PC-9 (cell line): Measurements from ENCODE around the gene IRF1. TPM values are rescaled to one million over a fixed set of nuclear protein-coding genes. Genes with fewer than 3 reads are reported as not detected.

Experiments
- BruUV-seq: library from RNA; stranded (reverse); fragments of 400-500 nt; replicated peaks from 2 replicates; lab custom pipeline; 2021; lab: Mats Ljungman, UMichigan
- CTCF ChIA-PET: fragments of 300-600 bp; sonication (Branson Sonifier 250); formaldehyde crosslinking; loops from one replicate; lab custom pipeline; 2022; ENCODE audit warnings: antibody characterized with exemption; lab: Charles Lee
- POLR2A ChIA-PET: fragments of 300-600 bp; sonication (Branson Sonifier 250); formaldehyde crosslinking; loops from one replicate; lab custom pipeline; 2022; ENCODE audit warnings: antibody characterized with exemption; ENCODE audit not compliant: unreplicated experiment; lab: Charles Lee
- DNase-seq, 2 experiments: peaks; one replicate each; pipeline versions ENCODE4 v3.0.0 to v3.0.0-alpha.2; 2015 to 2022; ENCODE audit warnings: mixed read lengths in 1 of 2
- H2AFZ ChIP-seq: fragments of 200-600 bp; sonication (generic); 2 replicates; pipeline ENCODE4 v1.8.1; 2017; ENCODE audit warnings: antibody characterized with exemption
- H3F3A ChIP-seq: fragments of 200-600 bp; sonication (generic); 2 replicates; pipeline ENCODE4 v1.8.1; 2017; ENCODE audit warnings: antibody characterized with exemption, mild to moderate bottlenecking, low read depth; ENCODE audit not compliant: insufficient read depth
- H3K27ac ChIP-seq: fragments of 200-600 bp; sonication (generic); 2 replicates; pipeline ENCODE4 v1.6.1; 2016; ENCODE audit warnings: mixed run types
- H3K27me3 ChIP-seq: fragments of 200-600 bp; sonication (generic); 2 replicates; pipeline ENCODE4 v1.6.1; 2016; ENCODE audit warnings: low read depth, mixed run types; ENCODE audit not compliant: insufficient read depth
- H3K36me3 ChIP-seq: fragments of 200-600 bp; sonication (generic); 2 replicates; pipeline ENCODE4 v1.6.1; 2016; ENCODE audit warnings: low read depth, mixed run types
- H3K4me1 ChIP-seq: fragments of 200-600 bp; sonication (generic); replicated peaks from 2 replicates; pipeline ENCODE4 v1.6.1; 2016; ENCODE audit warnings: mixed run types; ENCODE audit not compliant: insufficient read depth
- H3K4me2 ChIP-seq: fragments of 200-600 bp; sonication (generic); 2 replicates; pipeline ENCODE4 v1.6.1; 2017; ENCODE audit warnings: mixed run types
- H3K4me3 ChIP-seq: fragments of 200-600 bp; sonication (generic); 2 replicates; pipeline ENCODE4 v1.6.1; 2016; ENCODE audit warnings: mixed run types
- H3K79me2 ChIP-seq: fragments of 200-600 bp; sonication (generic); 2 replicates; pipeline ENCODE4 v1.6.1; 2017; ENCODE audit warnings: low read depth, mixed run types
- H3K9me2 ChIP-seq: fragments of 200-600 bp; sonication (generic); 2 replicates; pipeline ENCODE4 v1.8.1; 2017; ENCODE audit warnings: mild to moderate bottlenecking; ENCODE audit not compliant: insufficient read depth
- H3K9me3 ChIP-seq: fragments of 200-600 bp; sonication (generic); 2 replicates; pipeline ENCODE4 v1.8.1; 2016; ENCODE audit warnings: low read depth; ENCODE audit not compliant: insufficient read depth
- H4K20me1 ChIP-seq: fragments of 200-600 bp; sonication (generic); 2 replicates; pipeline ENCODE4 v1.8.1; 2017; ENCODE audit not compliant: insufficient read depth
- CTCF ChIP-seq: fragments of 200-600 bp; sonication (generic); conservative IDR thresholded peaks from 2 replicates; pipeline ENCODE4 v1.6.1; 2017; ENCODE audit warnings: mixed run types, antibody characterized with exemption, mild to moderate bottlenecking, moderate library complexity
- EZH2 ChIP-seq: fragments of 200-600 bp; sonication (generic); IDR thresholded peaks from 2 replicates; pipeline ENCODE4 v1.8.0; 2017; ENCODE audit warnings: antibody characterized with exemption, low read depth
- intact Hi-C: fragments of 100-400 bp; cut with micrococcal nuclease; formaldehyde crosslinking; loops from one replicate; pipeline ENCODE4 v1.10.0; 2022; ENCODE audit not compliant: unreplicated experiment
- total RNA-seq: library from RNA; stranded (reverse); gene quantifications from 2 replicates; pipeline ENCODE4 v1.2.3, GENCODE V29; 2021

IRF1 gene
- total RNA-seq, 1 experiment from 2014 or later: 27.1 TPM

- no TSS peak for BruUV-seq
- Histone ChIP-seq H3K36me3 (no peaks in the 10 kb centered on the region), H3K9me3 (no peaks in the 10 kb centered on the region), H3K27me3 (no peaks in the 10 kb centered on the region), H3K4me2 (no peak overlapping the region), H3F3A (no peaks in the 10 kb centered on the region), H3K9me2 (no peaks in the 10 kb centered on the region), H3K27ac (no peak overlapping the region), H2AFZ (no peak overlapping the region), H3K4me3 (no peak overlapping the region), H3K4me1 (0 out of 2 replicates have a peak, but pooled peaks cover 13% of the 10 kb centered on the region), H3K79me2 (no peaks in the 10 kb centered on the region), H4K20me1 (no peaks in the 10 kb centered on the region)
- no peak for DNase-seq
- TF ChIP-seq EZH2 (no peak), CTCF (peak; percentile 18; the same call in 1 of the 2 replicates)
- POLR2A ChIA-PET: interaction anchor here (0.6 kb wide), 1 partner anchor 8 kb away, joined by 3 read pairs; no protein-coding TSS in a partner anchor
- CTCF ChIA-PET: interaction anchor here (0.6 kb wide), 1 partner anchor 360 kb away, joined by 3 read pairs; no protein-coding TSS in a partner anchor
- intact Hi-C loops: no loop called here
Observed at GRCh38 chr5:132470010-132470392, 20.6 kb downstream of the IRF1 start.

GRCh38 chr5:132469380-132470009 is 21.1 kb downstream of the IRF1 start:
- POLR2A ChIA-PET: interaction anchor here (0.6 kb wide), 1 partner anchor 8 kb away, joined by 3 read pairs; no protein-coding TSS in a partner anchor
- Histone ChIP-seq H3K4me3 (no peak overlapping the region), H3K4me1 (peaks cover 18% of the 10 kb centered on the region; the same call in 1 of the 2 replicates), H2AFZ (no peak overlapping the region), H3K4me2 (no peak overlapping the region), H3F3A (no peaks in the 10 kb centered on the region), H3K9me3 (no peaks in the 10 kb centered on the region), H3K36me3 (no peaks in the 10 kb centered on the region), H3K27ac (no peak overlapping the region), H3K79me2 (no peaks in the 10 kb centered on the region), H3K27me3 (no peaks in the 10 kb centered on the region), H3K9me2 (no peaks in the 10 kb centered on the region), H4K20me1 (no peaks in the 10 kb centered on the region)
- CTCF ChIA-PET: no interaction called here
- BruUV-seq: no TSS peak
- TF ChIP-seq EZH2 (no peak), CTCF (peak; percentile 39; the same call in 1 of the 2 replicates)
- intact Hi-C loops: no loop called here
- no peak for DNase-seq

GRCh38 chr5:132468656-132469379 is 21.8 kb downstream of the IRF1 start:
- Histone ChIP-seq H3K9me3 (no peaks in the 10 kb centered on the region), H3K27ac (no peak overlapping the region), H3K4me3 (no peak overlapping the region), H3K79me2 (no peaks in the 10 kb centered on the region), H3F3A (no peaks in the 10 kb centered on the region), H2AFZ (no peak overlapping the region), H3K9me2 (no peaks in the 10 kb centered on the region), H3K27me3 (no peaks in the 10 kb centered on the region), H4K20me1 (no peaks in the 10 kb centered on the region), H3K36me3 (no peaks in the 10 kb centered on the region), H3K4me1 (peaks cover 25% of the 10 kb centered on the region), H3K4me2 (no peak overlapping the region)
- ChIA-PET CTCF (no interaction called here), POLR2A (interaction anchor here (0.6 kb wide), 1 partner anchor 661 kb away, joined by 6 read pairs; no protein-coding TSS in a partner anchor)
- TF ChIP-seq EZH2 (no peak), CTCF (no peak)
- DNase-seq: no peak
- intact Hi-C loops: no loop called here
- BruUV-seq: no TSS peak
